Fibroblast of lung (primary cell): Measurements from ENCODE around the gene CROCC. TPM values are rescaled to one million over a fixed set of nuclear protein-coding genes. Genes with fewer than 3 reads are reported as not detected.

ENCODE experiments used
- DNase-seq, 2 donors: peaks; one replicate each; pipeline versions ENCODE4 v3.0.0 to v3.0.0-alpha.2; 2010; ENCODE audit warnings: low read depth in 2 of 2
- H2AFZ ChIP-seq: 2 replicates; pipeline ENCODE4 v1.5.1; 2012; ENCODE audit warnings: low read length, control low read depth, inconsistent platforms
- H3K27ac ChIP-seq: 2 replicates; pipeline ENCODE4 v1.5.1; 2011; ENCODE audit warnings: low read length, control low read depth; ENCODE audit not compliant: insufficient read depth
- H3K27me3 ChIP-seq: 2 replicates; pipeline ENCODE4 v1.5.1; 2011; ENCODE audit warnings: mild to moderate bottlenecking, low read length; ENCODE audit not compliant: control insufficient read depth, insufficient read depth
- H3K36me3 ChIP-seq: 2 replicates; pipeline ENCODE4 v1.5.1; 2011; ENCODE audit warnings: low read length; ENCODE audit not compliant: control insufficient read depth, insufficient read depth
- H3K4me1 ChIP-seq: 2 replicates; pipeline ENCODE4 v1.5.1; 2011; ENCODE audit warnings: low read length; ENCODE audit not compliant: control insufficient read depth, insufficient read depth; ENCODE audit errors: extremely low read depth
- H3K4me2 ChIP-seq: 2 replicates; pipeline ENCODE4 v1.5.1; 2011; ENCODE audit warnings: low read length, control low read depth; ENCODE audit not compliant: insufficient read depth; ENCODE audit errors: extremely low read depth
- H3K4me3 ChIP-seq, 4 experiments: fragments of 200-600 bp in 1 of 4; sonication (generic) in 1 of 4; replicated peaks in 1 of 4; 2 replicates each; pipeline ENCODE4 v1.5.1; 2011 to 2016; ENCODE audit warnings: low read length in 4 of 4, low read depth in 3 of 4, mild to moderate bottlenecking in 3 of 4, control low read depth in 2 of 4, inconsistent platforms in 1 of 4, mixed read lengths in 1 of 4; ENCODE audit not compliant: insufficient read depth in 1 of 4; ENCODE audit errors: control extremely low read depth in 1 of 4
- H3K79me2 ChIP-seq: 2 replicates; pipeline ENCODE4 v1.5.1; 2012; ENCODE audit warnings: mild to moderate bottlenecking, low read length, inconsistent platforms; ENCODE audit not compliant: control insufficient read depth, insufficient read depth
- H3K9ac ChIP-seq: 2 replicates; pipeline ENCODE4 v1.5.1; 2011; ENCODE audit warnings: mild to moderate bottlenecking, low read length, control low read depth; ENCODE audit not compliant: insufficient read depth
- H3K9me3 ChIP-seq: 2 replicates; pipeline ENCODE4 v1.5.1; 2012; ENCODE audit warnings: low read depth, low read length; ENCODE audit not compliant: control insufficient read depth, insufficient read depth
- H4K20me1 ChIP-seq: 2 replicates; pipeline ENCODE4 v1.5.1; 2011; ENCODE audit warnings: low read length; ENCODE audit not compliant: control insufficient read depth, insufficient read depth; ENCODE audit errors: extremely low read depth
- EZH2 ChIP-seq: IDR thresholded peaks from 2 replicates; pipeline ENCODE4 v1.5.1; 2012; ENCODE audit warnings: low read length, control low read depth, mild to moderate bottlenecking; ENCODE audit errors: missing control alignments
- polyA plus RNA-seq, 2 donors: library from polyadenylated mRNA; depleted of rRNA in 1 of 2; stranded (reverse) in 1 of 2; unstranded in 1 of 2; fragments of >200 nt; gene quantifications; 2 replicates each; pipeline ENCODE4 v1.2.1, GENCODE V29; 2011 to 2012; ENCODE audit warnings: missing spikeins in 1 of 2
- total RNA-seq: library from RNA; depleted of rRNA; stranded (reverse); fragments of >200 nt; gene quantifications from 2 replicates; pipeline ENCODE4 v1.2.1, GENCODE V29; 2014
- TF ChIP-seq, protein P1 (sequence below), 2 donors: IDR thresholded peaks in 1 of 2; conservative IDR thresholded peaks in 1 of 2; 1 replicate in 1 of 2; 2 replicates in 1 of 2; pipeline ENCODE4 v1.5.1; 2011 to 2012; ENCODE audit warnings: low read length in 2 of 2, control low read depth in 1 of 2, inconsistent platforms in 1 of 2, low read depth in 1 of 2, mild to moderate bottlenecking in 1 of 2

The CROCC gene
- total and polyA plus RNA-seq, 2 donors (not counting 1 experiment from before 2014, with no cell fraction given), result 3.8 to 20.3 TPM

DNA sequence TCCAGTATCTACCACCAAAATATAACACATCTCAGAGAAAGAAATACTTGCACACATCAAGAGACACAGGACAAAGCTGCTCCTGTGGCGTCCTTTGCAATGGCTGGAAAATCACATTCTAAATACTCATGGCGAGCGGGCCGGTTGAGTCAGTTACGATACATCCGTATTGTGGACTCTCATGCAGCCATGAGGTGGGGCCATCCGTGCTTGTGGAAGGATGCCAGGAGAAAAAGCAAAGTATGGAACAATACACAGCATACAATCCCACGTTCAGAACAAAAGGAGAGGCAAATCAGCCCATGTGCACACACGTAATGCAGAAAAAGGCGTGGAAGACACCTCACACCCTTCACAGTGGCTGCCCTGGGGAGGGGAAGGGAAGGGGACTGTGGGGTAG lies 76.9 kb downstream of the CROCC start:
- H3K27me3 ChIP-seq, result no peaks in the 10 kb centered on the region
- H3K36me3 ChIP-seq, result peaks cover 6% of the 10 kb centered on the region
- DNase-seq, result no peak
- H3K4me3 ChIP-seq, result no peak overlapping the region
- H4K20me1 ChIP-seq, result no peaks in the 10 kb centered on the region
- no peaks in the 10 kb centered on the region for H3K79me2 ChIP-seq
- H3K4me1 ChIP-seq, result no peaks in the 10 kb centered on the region
- TF ChIP-seq, protein P1, sequence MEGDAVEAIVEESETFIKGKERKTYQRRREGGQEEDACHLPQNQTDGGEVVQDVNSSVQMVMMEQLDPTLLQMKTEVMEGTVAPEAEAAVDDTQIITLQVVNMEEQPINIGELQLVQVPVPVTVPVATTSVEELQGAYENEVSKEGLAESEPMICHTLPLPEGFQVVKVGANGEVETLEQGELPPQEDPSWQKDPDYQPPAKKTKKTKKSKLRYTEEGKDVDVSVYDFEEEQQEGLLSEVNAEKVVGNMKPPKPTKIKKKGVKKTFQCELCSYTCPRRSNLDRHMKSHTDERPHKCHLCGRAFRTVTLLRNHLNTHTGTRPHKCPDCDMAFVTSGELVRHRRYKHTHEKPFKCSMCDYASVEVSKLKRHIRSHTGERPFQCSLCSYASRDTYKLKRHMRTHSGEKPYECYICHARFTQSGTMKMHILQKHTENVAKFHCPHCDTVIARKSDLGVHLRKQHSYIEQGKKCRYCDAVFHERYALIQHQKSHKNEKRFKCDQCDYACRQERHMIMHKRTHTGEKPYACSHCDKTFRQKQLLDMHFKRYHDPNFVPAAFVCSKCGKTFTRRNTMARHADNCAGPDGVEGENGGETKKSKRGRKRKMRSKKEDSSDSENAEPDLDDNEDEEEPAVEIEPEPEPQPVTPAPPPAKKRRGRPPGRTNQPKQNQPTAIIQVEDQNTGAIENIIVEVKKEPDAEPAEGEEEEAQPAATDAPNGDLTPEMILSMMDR (conservative IDR thresholded peaks at IDR 0.05 in 1 of 2, IDR thresholded peaks at IDR 0.05 in 1 of 2; ENCODE audit: low read depth in 1 of 2, low read length in 2 of 2), result no peak
- no peak for TF ChIP-seq EZH2
- no peak overlapping the region for H2AFZ ChIP-seq
- H3K4me2 ChIP-seq, result no peak overlapping the region
- no peak overlapping the region for H3K27ac ChIP-seq
- H3K9ac ChIP-seq, result no peak overlapping the region
- no peaks in the 10 kb centered on the region for H3K9me3 ChIP-seq

DNA sequence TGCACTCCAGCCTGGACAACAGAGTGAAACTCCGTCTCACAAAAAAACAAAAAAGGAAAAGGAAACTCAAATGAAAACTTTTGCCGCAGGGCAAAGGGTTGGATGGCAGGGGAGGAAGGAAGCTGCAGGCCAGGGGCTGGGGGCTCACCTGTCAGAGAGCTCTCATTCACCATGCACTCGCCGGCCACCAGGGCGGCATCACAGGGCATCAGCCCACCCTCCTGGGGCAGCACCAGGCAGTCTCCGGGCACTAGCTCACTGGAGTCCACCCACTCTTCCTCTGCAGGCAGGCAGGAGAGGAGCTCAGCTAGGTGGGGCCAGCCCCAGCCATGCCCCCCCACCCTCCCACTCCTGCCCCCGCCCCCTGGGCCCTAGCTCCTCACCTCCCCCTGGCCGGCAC lies 78.1 kb downstream of the CROCC start:
- no peaks in the 10 kb centered on the region for H3K27me3 ChIP-seq
- H3K79me2 ChIP-seq, result no peaks in the 10 kb centered on the region
- H2AFZ ChIP-seq, result no peak overlapping the region
- no peak overlapping the region for H3K27ac ChIP-seq
- TF ChIP-seq, protein P1 (conservative IDR thresholded peaks at IDR 0.05 in 1 of 2, IDR thresholded peaks at IDR 0.05 in 1 of 2; ENCODE audit: low read depth in 1 of 2, low read length in 2 of 2), result no peak
- TF ChIP-seq EZH2, result no peak
- H3K9ac ChIP-seq, result no peak overlapping the region
- H3K4me3 ChIP-seq, result no peak overlapping the region
- no peak for DNase-seq
- H3K4me1 ChIP-seq, result no peaks in the 10 kb centered on the region
- H4K20me1 ChIP-seq, result no peaks in the 10 kb centered on the region
- H3K36me3 ChIP-seq, result peaks cover 8% of the 10 kb centered on the region
- H3K4me2 ChIP-seq, result no peak overlapping the region
- H3K9me3 ChIP-seq, result no peaks in the 10 kb centered on the region

DNA sequence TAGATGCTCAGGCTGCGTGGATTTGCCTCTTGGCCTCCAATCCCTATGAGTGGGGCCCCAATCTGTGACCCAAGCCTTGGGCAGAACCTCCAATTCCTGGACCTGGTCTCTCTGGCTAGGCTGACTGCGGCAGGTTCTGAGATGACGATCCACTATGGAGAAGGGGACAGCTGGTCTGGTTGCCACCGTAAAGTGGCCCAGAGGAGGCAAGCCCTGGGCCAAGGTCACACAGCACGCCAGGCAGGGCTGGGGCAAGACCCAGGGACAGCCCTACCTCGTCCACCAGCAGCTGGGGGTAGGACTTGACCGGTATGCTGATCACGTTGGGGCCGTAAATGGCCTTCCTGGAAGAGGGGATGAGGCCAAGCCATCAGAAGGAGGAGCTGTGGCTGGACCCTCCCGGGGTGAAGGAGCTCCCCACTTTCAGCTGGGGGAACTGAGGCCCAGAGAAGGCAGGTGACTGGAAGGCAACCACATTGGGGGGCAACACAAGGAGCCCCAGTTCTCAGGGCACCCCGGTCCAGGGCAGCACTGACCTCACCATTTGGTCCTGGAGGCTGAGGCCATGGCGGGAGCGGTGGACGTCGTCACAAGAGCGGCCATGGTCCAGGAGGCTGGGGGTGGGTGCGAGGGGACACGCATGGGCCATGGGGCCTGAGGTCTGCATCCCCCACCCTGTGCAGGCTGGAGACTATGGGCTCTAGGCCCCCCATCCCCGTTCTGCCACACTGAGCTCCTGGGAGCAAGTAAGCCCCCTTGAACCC lies 80.2 kb downstream of the CROCC start:
- no peaks in the 10 kb centered on the region for H3K79me2 ChIP-seq
- H2AFZ ChIP-seq, result no peak overlapping the region
- no peaks in the 10 kb centered on the region for H3K4me1 ChIP-seq
- H4K20me1 ChIP-seq, result no peaks in the 10 kb centered on the region
- H3K36me3 ChIP-seq, result peaks cover 7% of the 10 kb centered on the region
- H3K9ac ChIP-seq, result no peak overlapping the region
- DNase-seq, result no peak
- no peak overlapping the region for H3K4me2 ChIP-seq
- no peaks in the 10 kb centered on the region for H3K27me3 ChIP-seq
- H3K9me3 ChIP-seq, result no peaks in the 10 kb centered on the region
- H3K4me3 ChIP-seq, result no peak overlapping the region
- H3K27ac ChIP-seq, result no peak overlapping the region
- TF ChIP-seq, protein P1 (conservative IDR thresholded peaks at IDR 0.05 in 1 of 2, IDR thresholded peaks at IDR 0.05 in 1 of 2; ENCODE audit: low read depth in 1 of 2, low read length in 2 of 2), result no peak
- no peak for TF ChIP-seq EZH2
